DOHH2 (cell line): ENCODE measurements around the gene OASL.

ENCODE experiments used
- H3F3A ChIP-seq: fragments of 200-600 bp; sonication (generic), shearing (Covaris generic); 2 replicates; pipeline ENCODE4 v1.6.0; 2016; ENCODE audit warnings: antibody characterized with exemption, mild to moderate bottlenecking; ENCODE audit not compliant: control insufficient read depth, insufficient read depth
- H3K27ac ChIP-seq: fragments of 200-600 bp; sonication (generic); 2 replicates; pipeline ENCODE4 v1.5.1; 2014; ENCODE audit warnings: low read depth, mild to moderate bottlenecking, low read length, moderate library complexity
- H3K27me3 ChIP-seq: fragments of 200-600 bp; sonication (generic); 2 replicates; pipeline ENCODE4 v1.6.1; 2014; ENCODE audit warnings: mild to moderate bottlenecking, low read length, mixed read lengths; ENCODE audit not compliant: control insufficient read depth
- H3K36me3 ChIP-seq: fragments of 200-600 bp; sonication (generic); 2 replicates; pipeline ENCODE4 v1.6.1; 2014; ENCODE audit warnings: mild to moderate bottlenecking, low read length, moderate library complexity, mixed read lengths; ENCODE audit not compliant: control insufficient read depth
- H3K4me1 ChIP-seq: fragments of 200-600 bp; sonication (generic); 2 replicates; pipeline ENCODE4 v1.6.1; 2014; ENCODE audit warnings: mild to moderate bottlenecking, low read length, mixed read lengths; ENCODE audit not compliant: control insufficient read depth
- H3K4me2 ChIP-seq: fragments of 200-600 bp; sonication (generic); 2 replicates; pipeline ENCODE4 v1.6.0; 2014; ENCODE audit warnings: mild to moderate bottlenecking, low read length, moderate library complexity
- H3K4me3 ChIP-seq: fragments of 200-600 bp; sonication (generic); 2 replicates; pipeline ENCODE4 v1.5.1; 2014; ENCODE audit warnings: mild to moderate bottlenecking, low read length, mixed read lengths
- H3K79me2 ChIP-seq: fragments of 200-600 bp; sonication (generic); 2 replicates; pipeline ENCODE4 v1.6.1; 2014; ENCODE audit warnings: mild to moderate bottlenecking, low read length, mixed read lengths; ENCODE audit not compliant: control insufficient read depth
- H3K9me2 ChIP-seq: fragments of 200-600 bp; sonication (generic); replicated peaks from 2 replicates; pipeline ENCODE4 v1.6.1; 2014; ENCODE audit warnings: mild to moderate bottlenecking, low read length, mixed read lengths; ENCODE audit not compliant: control insufficient read depth
- H3K9me3 ChIP-seq: fragments of 200-600 bp; sonication (generic); 2 replicates; pipeline ENCODE4 v1.6.1; 2014; ENCODE audit warnings: antibody characterized with exemption, low read length, mixed read lengths; ENCODE audit not compliant: control insufficient read depth, insufficient read depth
- H4K20me1 ChIP-seq: fragments of 200-600 bp; sonication (generic); 2 replicates; pipeline ENCODE4 v1.6.0; 2014; ENCODE audit warnings: low read depth, mild to moderate bottlenecking, antibody characterized with exemption, low read length, moderate library complexity; ENCODE audit not compliant: control insufficient read depth, insufficient read depth
- CTCF ChIP-seq: fragments of 200-600 bp; sonication (generic); IDR thresholded peaks from one replicate; pipeline ENCODE4 v1.5.1; 2014; ENCODE audit warnings: antibody characterized with exemption, mild to moderate bottlenecking, low read depth, low read length; ENCODE audit not compliant: poor library complexity, severe bottlenecking
- EZH2phosphoT487 ChIP-seq: fragments of 200-600 bp; sonication (generic); IDR thresholded peaks from 2 replicates; pipeline ENCODE4 v1.6.1; 2017; ENCODE audit warnings: borderline replicate concordance, mild to moderate bottlenecking, antibody characterized with exemption, low read length, moderate library complexity, mixed read lengths

OASL gene

DNA sequence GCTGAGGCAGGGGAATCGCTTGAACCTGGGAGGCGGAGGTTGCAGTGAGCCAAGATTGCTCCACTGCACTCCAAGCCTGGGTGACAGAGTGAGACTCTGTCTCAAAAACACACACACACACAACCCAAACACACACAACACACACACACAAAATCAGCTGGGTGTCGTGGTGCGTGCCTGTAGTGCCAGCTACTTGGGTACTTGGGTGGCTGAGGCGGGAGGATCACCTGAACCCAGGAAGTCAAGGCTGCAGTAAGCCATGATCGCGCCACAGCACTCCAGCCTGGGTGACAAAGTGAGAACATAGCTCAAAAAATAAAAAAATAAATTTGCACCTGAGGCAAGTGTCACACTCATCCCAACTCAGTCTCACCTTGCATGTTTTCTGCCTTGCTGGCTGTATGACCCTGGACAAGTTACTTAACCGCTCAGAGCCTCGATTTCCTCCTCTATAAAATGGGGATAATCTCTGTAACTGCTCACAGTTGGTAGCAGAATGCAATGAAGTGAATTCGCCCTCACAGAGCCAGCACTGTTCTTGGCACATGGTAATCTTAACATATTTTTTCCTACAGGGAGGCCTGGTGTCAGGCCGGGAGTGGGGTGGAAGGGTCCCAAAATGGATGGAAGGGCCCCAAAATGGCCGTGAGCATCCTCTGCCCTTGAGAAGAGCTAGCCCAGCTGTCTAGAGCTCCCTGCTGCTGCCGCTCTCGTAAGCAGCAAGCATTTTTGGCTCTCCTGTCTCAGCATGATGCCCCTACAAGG, 61.3 kb downstream of the OASL start:
- no peaks in the 10 kb centered on the region for H3K4me1 ChIP-seq
- no peak overlapping the region for H3K27ac ChIP-seq
- no peak overlapping the region for H3K4me2 ChIP-seq
- no peak for TF ChIP-seq EZH2phosphoT487
- no peak for TF ChIP-seq CTCF
- no peaks in the 10 kb centered on the region for H3K9me3 ChIP-seq
- H3K79me2 ChIP-seq = no peaks in the 10 kb centered on the region
- no peaks in the 10 kb centered on the region for H3F3A ChIP-seq
- no peaks in the 10 kb centered on the region for H4K20me1 ChIP-seq
- H3K27me3 ChIP-seq = no peaks in the 10 kb centered on the region
- no peaks in the 10 kb centered on the region for H3K36me3 ChIP-seq
- H3K4me3 ChIP-seq = no peak overlapping the region
- no peaks in the 10 kb centered on the region for H3K9me2 ChIP-seq

DNA sequence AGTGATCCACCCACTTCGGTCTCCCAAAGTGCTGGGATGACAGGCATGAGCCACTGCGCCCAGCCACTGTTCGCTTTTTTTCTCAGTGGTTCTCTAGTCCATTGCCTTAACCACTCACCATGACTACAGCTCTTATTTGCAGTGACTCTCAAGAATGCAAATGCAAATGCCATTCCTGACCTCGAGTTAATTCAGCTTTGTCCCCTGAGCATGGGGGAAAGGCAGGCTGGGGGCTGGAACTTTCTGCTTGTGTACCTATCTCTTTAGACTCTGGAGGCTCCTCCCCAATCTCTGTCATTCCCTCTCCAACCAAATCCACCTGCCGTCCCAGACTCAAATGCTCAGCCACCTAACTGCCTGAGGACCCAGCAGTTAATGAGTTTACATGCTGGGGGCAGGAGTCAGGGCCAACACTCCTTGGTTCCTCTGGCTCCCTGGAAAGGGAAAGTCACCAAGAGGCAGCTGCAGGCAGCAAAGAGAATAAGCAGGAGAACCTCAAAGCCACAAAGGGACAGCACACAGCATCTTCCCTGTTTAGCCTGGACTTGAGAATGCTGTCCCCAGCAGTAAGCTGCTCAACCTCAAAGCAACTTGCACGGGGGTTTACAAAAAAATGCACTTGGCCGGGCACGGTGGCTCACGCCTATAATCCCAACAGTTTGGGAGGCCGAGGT, 66.0 kb downstream of the OASL start:
- Histone ChIP-seq H3K36me3 (no peaks in the 10 kb centered on the region), H3K4me2 (no peak overlapping the region), H3F3A (no peaks in the 10 kb centered on the region), H3K4me1 (peaks cover 11% of the 10 kb centered on the region), H3K79me2 (no peaks in the 10 kb centered on the region), H3K9me2 (no peaks in the 10 kb centered on the region), H4K20me1 (no peaks in the 10 kb centered on the region), H3K27ac (no peak overlapping the region), H3K9me3 (no peaks in the 10 kb centered on the region), H3K4me3 (no peak overlapping the region), H3K27me3 (no peaks in the 10 kb centered on the region; the same call in 1 of the 2 replicates)
- TF ChIP-seq EZH2phosphoT487 (no peak), CTCF (no peak)

- H3K4me3 ChIP-seq = no peak overlapping the region
- TF ChIP-seq EZH2phosphoT487 = no peak
- peak; percentile 81 for TF ChIP-seq CTCF
- H3K27me3 ChIP-seq = no peaks in the 10 kb centered on the region; the same call in 1 of the 2 replicates
- no peaks in the 10 kb centered on the region for H3K79me2 ChIP-seq
- no peak overlapping the region for H3K27ac ChIP-seq
- H3K4me1 ChIP-seq = peaks cover 11% of the 10 kb centered on the region
- H3K9me2 ChIP-seq = no peaks in the 10 kb centered on the region
- H4K20me1 ChIP-seq = no peaks in the 10 kb centered on the region
- H3F3A ChIP-seq = no peaks in the 10 kb centered on the region
- no peaks in the 10 kb centered on the region for H3K9me3 ChIP-seq
- no peak overlapping the region for H3K4me2 ChIP-seq
- no peaks in the 10 kb centered on the region for H3K36me3 ChIP-seq
Measured at GRCh38 chr12:120971299-120972180, 67.5 kb downstream of the OASL start.
